Frontal cortex (tissue), 4 donors: ENCODE measurements around the gene GOLGB1. TPM values are rescaled to one million over a fixed set of nuclear protein-coding genes. Genes with fewer than 3 reads are reported as not detected.
"Not testable (repeated sequence)": the region's sequence is repeated elsewhere in the genome, so short reads cannot be mapped to it uniquely, and the experiment has no call there.

Experiments used
- DNase-seq, 2 donors: peaks; one replicate each; pipeline ENCODE4 v3.0.0; 2012; ENCODE audit warnings: low spot score in 2 of 2
- FAIRE-seq: peaks from 2 replicates; lab custom pipeline; 2012; peaks lifted over from hg19 to GRCh38; lab: Jason Lieb, UNC
- total RNA-seq: library from RNA; depleted of rRNA; stranded (reverse); fragments of >200 nt; gene quantifications from one replicate; pipeline ENCODE4 v1.2.3, GENCODE V29; 2014
- donor health status: control.
- donor health status: control.
- donor health status: control.

The GOLGB1 gene
- total RNA-seq, 1 donor from 2014 or later: 42.4 TPM

DNA sequence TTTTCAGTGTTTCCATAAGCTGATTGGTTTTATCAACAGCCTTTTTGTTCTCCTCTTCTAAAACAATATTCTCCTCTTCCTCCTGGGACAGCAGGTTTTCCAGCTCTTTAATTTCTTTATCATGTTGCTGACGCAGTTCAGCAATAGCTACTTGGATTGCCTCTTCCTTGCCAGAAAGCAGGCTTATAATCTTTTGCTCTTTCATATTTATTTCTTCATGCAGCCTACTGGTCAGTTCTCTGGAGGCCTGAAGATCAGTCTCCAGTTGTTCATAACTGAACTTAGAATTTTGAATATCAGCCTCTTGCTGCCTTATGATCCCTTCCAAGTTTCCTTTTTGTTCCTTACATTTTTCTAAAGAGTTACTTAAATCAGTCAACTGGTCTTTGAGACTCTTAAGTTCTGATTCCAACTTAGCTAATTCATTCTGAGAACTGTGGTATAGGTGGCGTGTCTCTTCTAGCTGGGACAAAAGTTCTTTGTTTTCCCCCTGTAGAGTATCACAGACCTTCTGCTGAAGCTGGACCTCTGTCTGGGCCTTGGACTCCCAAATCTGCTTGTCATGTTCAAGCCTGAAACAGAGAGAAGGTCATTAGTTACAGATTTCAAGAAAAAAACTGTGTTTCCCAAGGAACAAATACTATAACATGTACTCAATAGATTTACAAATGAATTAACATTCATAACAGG lies 57.4 kb downstream of the GOLGB1 start:
- FAIRE-seq (no peak), DNase-seq (no peak)

DNA sequence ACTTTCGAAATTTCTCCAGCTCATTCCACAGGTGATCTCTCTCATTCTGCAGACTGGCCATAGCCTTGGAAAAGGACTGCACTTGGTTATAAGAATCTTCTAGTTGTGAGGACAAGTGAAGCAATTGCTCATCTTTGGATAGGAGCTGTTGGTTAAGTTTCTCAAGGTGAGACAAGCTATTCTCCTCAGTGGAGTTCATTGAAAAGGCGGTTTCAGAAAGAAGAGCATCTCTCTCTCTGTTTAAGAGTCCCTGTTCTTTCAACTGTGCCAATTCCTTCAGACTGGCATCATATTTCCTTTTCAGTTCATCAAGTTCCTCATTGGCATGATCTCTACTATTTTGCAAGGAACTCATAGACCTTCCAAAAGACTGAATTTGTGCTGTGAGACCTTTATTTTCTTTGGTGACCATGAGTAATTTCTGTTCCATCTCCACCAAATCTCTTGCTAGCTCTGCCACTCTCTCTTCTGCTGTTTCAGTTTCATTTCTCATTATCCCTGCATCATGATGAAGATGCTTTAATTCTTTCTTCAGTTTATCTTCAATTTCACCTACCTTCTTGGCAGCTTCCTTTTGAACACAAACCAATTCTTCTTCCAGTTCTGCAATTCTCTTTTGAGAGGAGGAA lies 58.6 kb downstream of the GOLGB1 start:
- FAIRE-seq (no peak), DNase-seq (no peak)

DNA sequence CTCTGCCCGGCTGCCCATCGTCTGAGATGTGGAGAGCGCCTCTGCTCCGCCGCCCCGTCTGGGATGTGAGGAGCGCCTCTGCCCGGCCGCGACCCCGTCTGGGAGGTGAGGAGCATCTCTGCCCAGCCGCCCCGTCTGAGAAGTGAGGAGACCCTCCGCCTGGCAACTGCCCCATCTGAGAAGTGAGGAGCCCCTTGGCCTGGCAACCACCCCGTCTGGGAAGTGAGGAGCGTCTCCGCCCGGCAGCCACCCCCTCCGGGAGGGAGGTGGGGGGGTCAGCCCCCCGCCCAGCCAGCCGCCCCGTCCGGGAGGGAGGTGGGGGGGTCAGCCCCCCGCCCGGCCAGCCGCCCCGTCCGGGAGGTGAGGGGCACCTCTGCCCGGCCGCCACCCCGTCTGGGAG lies 60.8 kb downstream of the GOLGB1 start:
- not testable (repeated sequence) for DNase-seq

DNA sequence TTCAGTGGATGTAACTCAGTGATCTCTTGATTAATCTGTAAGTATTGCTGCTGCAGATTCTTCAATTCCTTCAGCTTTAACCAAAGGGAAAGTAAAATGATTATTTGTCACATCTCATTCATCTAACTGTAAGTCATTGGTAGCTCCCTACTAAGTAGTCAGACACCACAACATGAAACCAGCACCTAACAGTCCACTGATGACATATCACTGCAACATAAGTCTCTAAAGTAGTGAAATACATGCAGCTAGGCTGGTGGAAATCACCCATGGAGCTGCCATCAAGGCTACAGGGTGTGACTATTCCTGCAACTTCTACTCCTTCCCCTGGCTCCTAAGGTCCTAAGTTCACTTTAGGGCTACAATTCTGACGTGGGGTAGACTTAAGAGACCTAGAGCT lies 67.7 kb downstream of the GOLGB1 start:
- no peak for FAIRE-seq
- no peak for DNase-seq

More for the DNA sequence above, 60.8 kb downstream of the GOLGB1 start:
- not testable (repeated sequence) for FAIRE-seq

DNA sequence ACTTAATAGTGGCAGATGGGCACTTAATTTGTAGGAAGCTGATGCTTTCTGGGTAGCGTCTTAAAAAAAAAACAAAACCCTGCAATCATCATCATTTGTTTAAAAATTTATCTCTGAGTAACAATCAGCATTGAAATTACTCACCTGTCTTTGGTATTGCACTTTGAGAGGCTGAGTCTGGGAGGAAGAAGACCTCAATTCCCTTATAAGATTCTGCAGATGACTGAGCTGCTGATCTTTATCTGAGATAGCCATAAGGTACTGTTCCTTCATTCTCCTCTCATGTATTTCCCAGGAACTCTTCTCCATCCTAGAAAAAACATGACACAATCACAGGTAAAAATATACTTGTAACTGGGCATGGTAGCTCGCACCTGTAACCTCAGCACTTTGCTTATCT lies 72.4 kb downstream of the GOLGB1 start:
- no peak for FAIRE-seq

DNA sequence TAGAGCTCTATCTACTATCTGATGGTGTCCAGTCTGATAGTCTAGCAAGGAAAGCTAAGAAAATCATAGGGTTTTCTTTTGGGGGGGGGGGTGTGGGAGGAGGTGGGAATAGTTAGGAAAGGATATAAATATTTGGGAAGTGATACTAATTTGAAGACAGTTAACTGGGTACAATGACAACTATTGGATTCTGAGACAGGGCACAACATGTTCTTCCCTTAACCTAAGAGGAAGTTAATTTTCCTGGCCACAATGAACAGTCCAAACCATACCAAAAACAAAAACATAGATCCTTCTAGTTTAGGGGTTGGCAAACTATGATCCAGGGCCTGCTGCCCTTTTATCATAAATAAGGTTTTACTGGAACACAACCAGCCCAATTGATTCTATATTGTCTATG lies 78.9 kb downstream of the GOLGB1 start:
- no peak for DNase-seq
- FAIRE-seq: no peak

More for the DNA sequence above, 72.4 kb downstream of the GOLGB1 start:
- no peak for DNase-seq

DNA sequence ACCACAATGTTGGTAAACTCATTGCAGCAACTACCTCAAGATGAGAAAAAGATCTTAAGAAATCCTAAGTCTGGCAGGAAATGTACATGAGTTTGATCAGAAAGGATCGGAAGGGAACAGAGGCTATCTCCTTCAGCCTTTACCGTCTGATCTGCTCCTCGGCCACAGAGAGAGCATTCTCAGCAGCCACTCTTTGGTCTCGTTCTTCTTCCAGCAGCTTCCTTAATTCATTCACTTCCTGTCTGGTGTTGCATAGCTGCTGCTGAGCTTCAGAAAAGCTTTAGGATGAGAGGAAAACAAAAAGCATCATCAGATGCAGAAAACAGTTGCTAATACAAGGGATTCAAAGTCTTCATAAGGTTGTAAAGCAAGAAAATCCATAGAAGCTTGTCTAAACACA lies 82.2 kb downstream of the GOLGB1 start:
- DNase-seq (no peak), FAIRE-seq (no peak)

DNA sequence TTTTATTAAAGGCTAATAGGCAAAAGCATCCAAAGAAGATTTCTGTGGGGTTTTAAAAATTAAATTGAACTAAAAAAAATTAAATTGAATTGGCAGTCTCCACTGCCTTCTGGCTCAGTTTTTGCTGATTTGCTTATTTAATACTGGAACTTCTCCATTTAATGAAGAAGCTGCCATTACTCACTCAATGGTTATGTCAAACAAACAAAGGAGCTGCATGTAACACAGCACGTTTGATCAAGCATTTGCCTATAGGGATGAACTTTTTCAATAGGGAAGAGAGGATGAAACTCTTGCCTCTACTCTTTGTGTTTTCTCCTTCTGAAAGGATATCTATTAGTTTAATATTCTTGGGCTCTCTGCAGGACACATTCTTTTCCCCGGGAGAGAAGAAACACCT lies 84.1 kb downstream of the GOLGB1 start:
- DNase-seq: no peak
- no peak for FAIRE-seq

DNA sequence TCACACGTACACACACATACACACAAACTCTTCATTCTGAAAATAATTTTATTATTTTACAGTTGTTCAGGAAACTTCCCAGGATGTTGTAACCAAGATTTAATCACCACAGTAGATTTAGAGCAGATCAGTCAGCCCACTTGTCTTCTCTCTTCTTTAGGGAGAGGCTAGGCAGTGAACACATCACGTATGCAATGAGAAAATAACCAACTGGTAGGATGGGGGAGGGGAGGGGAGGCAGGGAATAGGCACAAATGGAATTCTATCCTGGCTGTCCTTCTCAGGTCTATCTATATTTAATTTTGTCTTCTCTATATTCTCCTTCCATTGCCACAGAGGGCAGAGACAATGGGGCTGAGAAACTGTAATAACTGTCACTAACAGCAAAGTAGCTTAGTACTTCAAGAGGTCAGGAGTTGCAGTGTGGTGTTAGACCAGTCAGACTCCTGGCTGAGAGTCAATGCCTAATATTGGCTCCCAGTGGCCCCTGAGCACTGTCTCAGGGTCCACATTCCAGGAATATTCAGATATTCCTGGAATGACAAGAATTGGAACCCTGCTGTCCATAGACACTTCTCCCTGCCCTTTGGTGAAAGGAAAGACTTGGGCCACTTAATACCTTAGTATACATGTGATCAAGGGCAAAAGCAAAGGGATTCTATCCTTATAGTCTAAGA lies 86.2 kb downstream of the GOLGB1 start:
- FAIRE-seq: no peak
- DNase-seq: no peak

DNA sequence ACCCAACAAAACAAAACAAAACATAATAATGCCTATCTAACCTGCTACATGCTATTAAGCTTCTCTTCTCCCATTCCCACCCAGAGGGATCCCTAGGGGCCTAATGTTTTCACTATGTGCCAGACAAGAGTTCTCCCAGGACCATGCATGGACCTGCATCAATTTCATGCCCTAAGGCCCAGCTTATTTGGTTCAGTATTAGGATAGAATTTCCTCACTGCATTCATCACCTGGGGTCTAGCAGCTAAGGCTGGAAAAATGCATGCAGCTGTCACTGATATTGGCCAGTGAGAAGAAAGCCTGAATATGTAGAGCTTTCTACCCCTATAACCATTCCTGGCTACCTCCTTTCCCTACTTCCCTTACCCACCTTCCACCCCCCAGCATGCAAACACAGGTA lies 86.8 kb downstream of the GOLGB1 start:
- FAIRE-seq: no peak
- no peak for DNase-seq

DNA sequence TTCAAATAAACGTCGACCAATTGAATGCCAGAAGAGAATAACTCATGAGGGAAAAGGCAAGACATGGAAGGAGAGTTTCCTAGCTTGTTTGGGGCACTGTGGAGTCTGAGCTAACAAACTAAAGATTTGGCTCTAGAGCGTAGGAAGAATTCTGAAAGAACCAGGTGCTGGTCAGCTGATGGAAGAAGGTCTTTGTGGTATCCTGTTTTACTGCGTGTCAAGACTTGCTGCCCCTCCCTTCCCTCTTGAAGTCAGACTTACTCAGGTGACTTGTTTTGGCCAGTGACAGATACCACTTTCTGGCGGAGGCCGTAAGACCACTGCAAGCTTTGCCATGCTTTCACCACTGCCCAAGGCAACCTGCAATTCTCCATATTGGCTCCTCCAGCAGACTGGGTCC lies 88.2 kb downstream of the GOLGB1 start:
- DNase-seq (no peak), FAIRE-seq (no peak)

DNA sequence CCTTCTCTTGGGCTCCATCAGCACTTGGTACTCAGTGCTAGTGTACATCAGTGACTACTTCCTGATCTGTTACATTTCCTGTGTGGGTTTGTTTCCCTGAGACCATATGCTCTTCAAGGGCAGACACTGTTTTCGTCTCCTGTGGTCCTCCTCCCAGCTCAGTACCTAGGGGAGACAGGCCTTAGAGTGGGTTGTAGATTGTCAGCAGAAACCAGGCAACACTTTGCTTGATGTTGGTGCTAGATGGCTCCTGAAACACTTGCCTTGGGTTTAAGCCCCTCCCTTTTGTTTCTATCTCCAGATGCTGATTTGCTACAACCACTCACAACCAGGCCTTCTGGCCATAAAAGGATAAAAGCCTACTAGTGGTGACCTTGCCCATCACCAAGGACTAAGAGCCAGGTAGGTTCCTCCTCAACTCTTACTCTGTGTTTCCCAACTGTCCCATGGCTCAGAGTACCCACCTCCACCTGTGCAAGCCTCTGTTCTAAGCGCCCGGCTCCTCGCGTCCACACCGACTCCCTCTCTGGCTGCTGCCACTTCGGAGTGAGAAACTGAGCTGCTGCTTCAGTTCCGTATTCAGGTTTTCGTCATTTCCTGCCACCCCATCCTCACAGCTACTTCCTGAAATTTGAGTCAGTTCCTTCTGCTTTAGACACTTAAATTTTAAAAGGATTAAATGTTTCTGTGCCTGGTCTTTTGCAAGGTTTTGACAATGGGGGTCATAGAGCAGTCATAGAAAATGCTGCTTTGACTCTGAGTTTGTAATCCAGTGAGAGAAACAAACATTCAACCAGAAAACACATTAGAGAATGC lies 89.0 kb downstream of the GOLGB1 start, which contains the start of gene HCLS1:
TSS of gene HCLS1 (minus strand) at position 548 of the 816 bp plus-strand sequence. CDS start 2,556 bp downstream, outside the sequence.
- no peak for FAIRE-seq
- no peak for DNase-seq

DNA sequence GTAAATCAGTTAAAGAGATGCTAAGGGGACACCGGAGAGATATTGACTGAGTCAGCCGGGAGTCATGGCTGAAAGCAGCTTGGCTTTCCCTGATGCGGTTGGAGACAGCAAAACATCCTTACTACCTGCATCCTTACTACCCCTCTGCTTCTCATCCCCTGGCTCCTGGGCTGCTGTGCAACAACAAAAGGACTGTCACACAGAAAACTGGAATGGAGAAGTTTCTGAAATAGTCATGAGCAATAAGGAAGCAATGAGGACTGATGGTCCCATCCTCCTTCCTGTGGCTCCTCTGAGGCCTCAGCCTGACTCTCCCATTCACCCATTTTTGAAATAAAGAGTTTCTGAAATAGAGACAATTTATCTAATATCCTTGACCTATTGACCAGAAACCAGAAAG lies 90.0 kb downstream of the GOLGB1 start:
- DNase-seq (no peak), FAIRE-seq (no peak)

DNA sequence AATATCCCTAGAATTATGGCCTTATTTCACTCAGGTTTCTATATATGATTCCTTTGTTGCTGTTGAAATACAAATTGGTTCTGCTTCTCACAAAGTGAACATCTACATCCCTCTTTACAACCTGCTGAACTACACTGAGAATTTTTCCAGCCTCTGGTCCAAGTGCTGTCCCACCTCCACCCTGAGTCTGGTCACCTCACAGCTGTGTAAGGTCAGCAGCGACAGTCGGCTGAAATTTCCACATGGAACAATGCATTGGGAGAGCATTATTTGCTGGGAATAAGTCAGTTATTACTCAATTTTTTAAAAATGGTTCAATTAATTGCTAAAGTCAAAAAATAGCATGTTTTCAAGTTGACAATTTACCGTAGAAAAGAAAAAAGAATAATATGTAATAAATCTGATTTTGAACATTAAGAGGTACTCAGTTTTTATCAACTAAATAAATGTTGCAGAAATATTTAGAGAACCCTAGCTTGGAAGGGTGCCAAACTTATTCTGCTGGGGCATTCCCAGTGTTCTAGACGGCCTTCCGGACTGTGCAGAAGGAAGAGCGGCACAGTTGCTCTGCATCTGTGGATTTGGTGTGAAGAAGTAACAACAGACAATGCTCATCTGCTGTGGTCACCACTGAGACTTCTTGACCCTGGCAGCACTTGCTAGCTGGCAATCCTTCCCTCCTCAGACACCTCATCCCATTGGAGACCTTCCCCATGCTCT lies 90.7 kb downstream of the GOLGB1 start:
- no peak for DNase-seq
- FAIRE-seq: no peak

DNA sequence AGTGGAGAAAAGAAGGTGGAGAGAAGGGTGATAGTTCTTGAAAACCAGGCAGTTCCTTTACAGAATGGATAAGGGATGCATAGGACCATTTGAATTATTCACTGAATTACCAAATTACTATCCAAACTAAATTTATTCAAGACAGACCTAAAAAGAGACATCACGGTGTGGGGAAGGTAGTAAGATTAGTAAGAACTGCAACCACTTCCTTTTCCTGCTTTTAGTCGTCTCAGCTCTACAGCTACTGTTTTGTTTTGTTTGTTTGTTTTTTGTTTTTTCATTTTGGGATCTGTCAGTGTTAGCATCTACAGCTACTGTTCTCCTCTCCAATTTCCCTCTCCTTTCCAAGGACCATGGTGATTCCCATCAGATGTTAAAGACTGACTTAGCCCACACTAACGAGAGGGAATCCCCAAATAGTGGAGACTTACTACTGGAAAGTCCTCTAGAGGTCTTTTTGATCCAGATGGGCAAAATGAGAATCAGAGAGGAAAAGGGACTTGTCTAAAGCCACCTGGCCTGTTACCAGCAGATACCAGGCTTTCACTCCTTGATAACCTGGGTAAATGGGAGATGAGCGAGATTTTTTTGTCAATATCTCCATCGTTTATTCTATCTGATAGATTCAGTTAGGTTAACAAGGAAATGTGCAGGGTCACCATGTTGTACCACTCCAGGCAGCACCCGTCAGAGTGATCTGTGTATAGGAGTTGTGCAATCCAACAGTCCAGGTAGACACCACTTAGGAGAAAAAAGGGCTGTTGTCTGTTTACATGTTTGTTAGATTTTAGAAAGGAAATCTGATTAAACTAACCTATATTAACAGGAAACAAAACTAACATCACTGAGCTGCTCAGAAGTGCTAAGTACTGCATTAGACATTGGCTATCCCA lies 94.8 kb downstream of the GOLGB1 start:
- FAIRE-seq (no peak), DNase-seq (no peak)

DNA sequence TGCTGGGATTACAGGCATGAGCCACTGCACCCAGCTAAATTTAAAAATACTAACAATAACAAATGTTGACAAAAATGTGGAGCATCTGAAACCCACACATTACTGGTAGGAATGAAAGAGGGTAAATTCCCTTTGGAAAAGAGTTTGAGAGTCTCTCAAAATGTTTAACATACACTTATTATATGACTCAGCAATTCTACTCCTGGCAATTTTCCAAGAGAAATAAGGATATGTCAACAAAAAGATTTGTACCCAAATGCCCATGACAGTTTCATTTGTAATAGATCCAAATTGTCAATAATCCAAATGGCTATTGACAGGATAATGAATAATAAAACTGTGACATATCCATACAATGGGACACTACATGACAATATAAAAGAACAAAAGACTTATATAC lies 97.9 kb downstream of the GOLGB1 start:
- DNase-seq (no peak), FAIRE-seq (no peak)

DNA sequence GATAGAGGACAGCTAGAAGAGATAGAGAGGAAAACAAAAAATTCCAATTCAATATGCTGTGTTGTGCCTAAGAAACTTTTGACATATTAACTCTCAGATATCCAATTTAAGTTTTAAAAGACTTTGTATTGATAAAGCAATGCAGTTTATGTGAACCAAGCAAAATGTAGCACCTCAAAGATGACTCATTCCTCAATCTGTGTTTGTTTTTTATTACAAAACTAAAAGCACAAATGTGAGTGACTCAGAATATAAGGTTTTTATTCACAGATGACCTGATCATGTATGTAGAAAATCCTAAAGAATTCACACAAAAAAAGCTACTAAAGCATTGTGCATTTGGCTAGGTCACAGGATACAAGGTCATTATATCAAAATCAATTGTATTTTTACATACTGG lies 99.9 kb downstream of the GOLGB1 start:
- DNase-seq: no peak
- no peak for FAIRE-seq

DNA sequence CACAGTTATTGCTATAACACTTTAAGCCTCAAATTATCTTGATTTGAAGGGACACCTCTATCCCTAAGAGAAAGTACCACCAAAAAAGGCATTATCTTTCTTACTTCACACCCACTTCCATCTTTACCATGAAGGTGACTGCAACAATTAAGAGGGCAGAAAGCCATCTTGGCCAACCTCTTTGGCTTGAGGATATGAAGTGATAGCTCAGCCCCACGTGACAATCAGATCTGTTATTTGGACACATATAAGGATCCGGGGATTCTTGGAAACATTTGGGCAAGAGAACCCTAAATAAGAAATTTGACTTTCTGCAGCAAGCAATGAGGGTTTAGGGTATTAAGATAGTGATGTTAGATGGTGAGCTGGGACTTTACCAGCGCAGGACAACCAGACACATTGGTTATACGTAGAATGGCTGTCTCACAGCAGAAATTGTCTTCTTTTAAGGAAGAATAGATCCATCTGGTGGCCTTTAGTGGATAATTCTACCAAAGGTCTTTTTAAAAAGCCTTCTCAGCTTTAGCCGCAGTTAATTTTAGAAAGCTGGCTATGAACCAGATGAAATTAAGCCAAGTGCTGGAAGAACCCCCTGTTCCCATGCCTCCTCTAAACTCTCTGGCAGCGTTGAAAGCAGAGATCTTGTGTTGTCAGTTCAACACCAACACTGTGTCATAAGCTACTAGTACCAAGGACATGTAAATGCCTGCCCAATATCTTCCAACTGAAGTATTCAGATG lies 101.2 kb downstream of the GOLGB1 start:
- FAIRE-seq: no peak
- DNase-seq: no peak
